DMS153 treated with DMSO at 0.1 percent for 48 hours (cell line): ENCODE data around the gene HOMER2.
"Not testable (repeated sequence)": the region's sequence is repeated elsewhere in the genome, so short reads cannot be mapped to it uniquely, and the experiment has no call there.

Source experiments
- DNase-seq: peaks from one replicate; lab custom pipeline; 2025; ENCODE audit not compliant: unreplicated experiment; lab: John Stamatoyannopoulos, UW

Gene HOMER2

GRCh38 chr15:82865581-82865980, 86.9 kb downstream of the HOMER2 start:
- DNase-seq: not testable (repeated sequence)

- DNase-seq: no peak
Observed at GRCh38 chr15:82864967-82865366, 87.6 kb downstream of the HOMER2 start.

- no peak for DNase-seq
Observed at GRCh38 chr15:82862886-82863285, 89.6 kb downstream of the HOMER2 start.

- DNase-seq: no peak
Observed at GRCh38 chr15:82858932-82859331, 93.6 kb downstream of the HOMER2 start.

GRCh38 chr15:82856397-82857170, 95.9 kb downstream of the HOMER2 start:
- no peak for DNase-seq

- DNase-seq: no peak
Observed at GRCh38 chr15:82855286-82856100, 97.0 kb downstream of the HOMER2 start.

GRCh38 chr15:82854554-82854953, 98.0 kb downstream of the HOMER2 start:
- no peak for DNase-seq

- DNase-seq: no peak
Observed at GRCh38 chr15:82852941-82853561, 99.5 kb downstream of the HOMER2 start.

- no peak for DNase-seq
Observed at GRCh38 chr15:82851981-82852511, 100.5 kb downstream of the HOMER2 start.

GRCh38 chr15:82851306-82851850, 101.1 kb downstream of the HOMER2 start:
- no peak for DNase-seq

GRCh38 chr15:82850731-82851130, 101.8 kb downstream of the HOMER2 start:
- DNase-seq: no peak

- peak; percentile 2 for DNase-seq
Observed at GRCh38 chr15:82849556-82850512, 102.7 kb downstream of the HOMER2 start.

GRCh38 chr15:82848241-82848993, 104.1 kb downstream of the HOMER2 start:
- no peak for DNase-seq

- DNase-seq: no peak
Observed at GRCh38 chr15:82847703-82848102, 104.8 kb downstream of the HOMER2 start.

GRCh38 chr15:82846621-82847020, 105.9 kb downstream of the HOMER2 start:
- DNase-seq: no peak

GRCh38 chr15:82845686-82846085, 106.8 kb downstream of the HOMER2 start:
- DNase-seq: no peak

- no peak for DNase-seq
Observed at GRCh38 chr15:82843566-82843965, 109.0 kb downstream of the HOMER2 start.

- no peak for DNase-seq
Observed at GRCh38 chr15:82840166-82840565, 112.4 kb downstream of the HOMER2 start.

GRCh38 chr15:82839136-82839535, 113.4 kb downstream of the HOMER2 start:
- DNase-seq: no peak
